IMR-90 (cell line): Measurements from ENCODE around the gene COPS9. TPM values are rescaled to one million over a fixed set of nuclear protein-coding genes. Genes with fewer than 3 reads are reported as not detected.

Experiments used
- ATAC-seq: fragments of 200-7000 bp; cut with Tn5 transposase; 2 replicates; pipeline ENCODE4 v1.9.1; 2020; ENCODE audit warnings: low read depth, mild to moderate bottlenecking, moderate library complexity
- BruUV-seq: library from RNA; stranded (reverse); fragments of 400-500 nt; replicated peaks from 2 replicates; lab custom pipeline; 2021; lab: Mats Ljungman, UMichigan
- CTCF ChIA-PET: fragments of 300-600 bp; formaldehyde crosslinking; extraction: SDS; loops from one replicate; lab custom pipeline; 2021; ENCODE audit warnings: antibody characterized with exemption; lab: Yijun Ruan, JAX
- POLR2A ChIA-PET: fragments of 300-600 bp; sonication (Branson Sonifier 250); formaldehyde crosslinking; loops from one replicate; lab custom pipeline; 2022; ENCODE audit warnings: antibody characterized with exemption; ENCODE audit not compliant: unreplicated experiment; lab: Charles Lee
- DNase-seq: peaks from one replicate; pipeline ENCODE4 v3.0.0; 2013
- H2AFZ ChIP-seq: replicated peaks from 2 replicates; pipeline ENCODE3; 2013; ENCODE audit warnings: low read length, mild to moderate bottlenecking; ENCODE audit not compliant: poor library complexity
- H2AK5ac ChIP-seq: 2 replicates; pipeline ENCODE4 v1.6.1; 2013; ENCODE audit warnings: low read depth, low read length, inconsistent platforms
- H2AK9ac ChIP-seq: replicated peaks from 2 replicates; pipeline ENCODE3; 2013; ENCODE audit warnings: mild to moderate bottlenecking, low read depth, low read length, moderate library complexity; ENCODE audit not compliant: poor library complexity
- H2BK120ac ChIP-seq: 2 replicates; pipeline ENCODE4 v1.6.1; 2013; ENCODE audit warnings: low read depth, low read length, inconsistent platforms
- H2BK15ac ChIP-seq: 3 replicates; pipeline ENCODE4 v1.6.1; 2013; ENCODE audit warnings: low read depth, low read length, inconsistent platforms
- H2BK20ac ChIP-seq: 2 replicates; pipeline ENCODE4 v1.6.1; 2013; ENCODE audit warnings: low read depth, mild to moderate bottlenecking, inconsistent platforms, low read length, moderate library complexity
- H2BK5ac ChIP-seq: 2 replicates; pipeline ENCODE4 v1.6.1; 2013; ENCODE audit warnings: mild to moderate bottlenecking, low read depth, low read length, inconsistent platforms; ENCODE audit not compliant: poor library complexity, severe bottlenecking
- H3K14ac ChIP-seq: replicated peaks from 2 replicates; pipeline ENCODE4 v1.6.1; 2013; ENCODE audit warnings: low read depth, low read length, inconsistent platforms
- H3K18ac ChIP-seq: 2 replicates; pipeline ENCODE4 v1.6.1; 2013; ENCODE audit warnings: low read depth, low read length, control low read depth
- H3K23ac ChIP-seq: 2 replicates; pipeline ENCODE4 v1.6.1; 2013; ENCODE audit warnings: low read depth, low read length, inconsistent platforms
- H3K27ac ChIP-seq: 2 replicates; pipeline ENCODE4 v1.5.1; 2013; ENCODE audit warnings: mild to moderate bottlenecking, control low read depth, low read length; ENCODE audit not compliant: insufficient read depth
- H3K27me3 ChIP-seq: 2 replicates; pipeline ENCODE4 v1.6.1; 2013; ENCODE audit warnings: low read length; ENCODE audit not compliant: control insufficient read depth, insufficient read depth
- H3K36me3 ChIP-seq: 2 replicates; pipeline ENCODE4 v1.6.1; 2013; ENCODE audit warnings: low read length, mixed read lengths; ENCODE audit not compliant: control insufficient read depth, insufficient read depth
- H3K4ac ChIP-seq: 2 replicates; pipeline ENCODE4 v1.6.1; 2013; ENCODE audit warnings: low read depth, low read length, inconsistent platforms
- H3K4me1 ChIP-seq: 2 replicates; pipeline ENCODE4 v1.6.1; 2013; ENCODE audit warnings: low read length, mixed read lengths; ENCODE audit not compliant: control insufficient read depth, insufficient read depth
- H3K4me2 ChIP-seq: 2 replicates; pipeline ENCODE4 v1.6.1; 2013; ENCODE audit warnings: low read depth, mild to moderate bottlenecking, control low read depth, low read length, moderate library complexity
- H3K4me3 ChIP-seq: 2 replicates; pipeline ENCODE4 v1.5.1; 2013; ENCODE audit warnings: low read depth, mild to moderate bottlenecking, control low read depth, low read length, moderate library complexity; ENCODE audit not compliant: insufficient read depth
- H3K56ac ChIP-seq: 2 replicates; pipeline ENCODE4 v1.6.1; 2013; ENCODE audit warnings: low read length, inconsistent platforms; ENCODE audit not compliant: insufficient read depth; ENCODE audit errors: extremely low read depth
- H3K79me1 ChIP-seq, 2 experiments: 2 replicates each; pipeline ENCODE4 v1.6.1; 2013; ENCODE audit warnings: low read length in 2 of 2, inconsistent platforms in 1 of 2, low read depth in 1 of 2
- H3K9ac ChIP-seq: 2 replicates; pipeline ENCODE4 v1.6.1; 2013; ENCODE audit warnings: low read depth, low read length, control low read depth
- H3K9me1 ChIP-seq: 2 replicates; pipeline ENCODE4 v1.6.1; 2013; ENCODE audit warnings: low read length, inconsistent platforms; ENCODE audit not compliant: insufficient read depth
- H3K9me3 ChIP-seq: 2 replicates; pipeline ENCODE4 v1.6.1; 2013; ENCODE audit warnings: low read length; ENCODE audit not compliant: control insufficient read depth, insufficient read depth
- H4K20me1 ChIP-seq: 2 replicates; pipeline ENCODE4 v1.6.1; 2013; ENCODE audit warnings: low read length, inconsistent platforms; ENCODE audit not compliant: insufficient read depth
- H4K5ac ChIP-seq: 2 replicates; pipeline ENCODE4 v1.6.1; 2013; ENCODE audit warnings: mild to moderate bottlenecking, low read depth, low read length, control low read depth
- H4K8ac ChIP-seq, 2 experiments: 2 replicates each; pipeline ENCODE4 v1.6.1; 2013; ENCODE audit warnings: low read depth in 2 of 2, low read length in 2 of 2, control low read depth in 1 of 2, inconsistent platforms in 1 of 2
- H4K91ac ChIP-seq: 2 replicates; pipeline ENCODE4 v1.6.1; 2013; ENCODE audit warnings: low read depth, low read length, inconsistent platforms; ENCODE audit not compliant: insufficient read depth
- CEBPB ChIP-seq: IDR thresholded peaks from 2 replicates; pipeline ENCODE4 v1.6.1; 2012; ENCODE audit warnings: low read depth, low read length, improper control_type of control experiment
- FOS ChIP-seq: fragments of 150-350 bp; IDR thresholded peaks from 2 replicates; pipeline ENCODE4 v1.6.1; 2016; ENCODE audit warnings: low read depth, low read length
- MAFK ChIP-seq: IDR thresholded peaks from 2 replicates; pipeline ENCODE4 v1.6.1; 2012; ENCODE audit warnings: low read depth, low read length, improper control_type of control experiment
- MAZ ChIP-seq: IDR thresholded peaks from 2 replicates; pipeline ENCODE4 v1.6.1; 2012; ENCODE audit warnings: low read depth, mild to moderate bottlenecking, low read length, improper control_type of control experiment, moderate library complexity, borderline replicate concordance
- NFE2L2 ChIP-seq: fragments of 150-350 bp; IDR thresholded peaks from 2 replicates; pipeline ENCODE4 v1.6.1; 2016; ENCODE audit warnings: low read depth, mild to moderate bottlenecking, low read length
- RAD21 ChIP-seq: IDR thresholded peaks from 2 replicates; pipeline ENCODE4 v1.6.1; 2012; ENCODE audit warnings: low read length, improper control_type of control experiment
- RCOR1 ChIP-seq: IDR thresholded peaks from 2 replicates; pipeline ENCODE4 v1.6.1; 2012; ENCODE audit warnings: mild to moderate bottlenecking, low read length, improper control_type of control experiment; ENCODE audit not compliant: insufficient replicate concordance
- SMC3 ChIP-seq: fragments of 150-350 bp; IDR thresholded peaks from 2 replicates; pipeline ENCODE4 v1.6.1; 2016; ENCODE audit warnings: low read depth, mild to moderate bottlenecking, antibody characterized with exemption, low read length, moderate library complexity
- dilution Hi-C: fragments of 300-500 bp; cut with HindIII; formaldehyde crosslinking; loops from one replicate; pipeline ENCODE4 v1.14.3; 2018; ENCODE audit warnings: low sequenced_read_pairs; ENCODE audit not compliant: unreplicated experiment
- in situ Hi-C: fragments of 300-500 bp; cut with MboI; formaldehyde crosslinking; loops from 3 replicates; pipeline ENCODE4 v1.14.3; 2019; ENCODE audit warnings: low sequenced_read_pairs, inconsistent platforms, mixed read lengths
- intact Hi-C: fragments of 100-400 bp; cut with micrococcal nuclease; formaldehyde crosslinking; loops from 2 replicates; pipeline ENCODE4 v1.10.0; 2022
- polyA plus RNA-seq, 3 experiments: library from polyadenylated mRNA; depleted of rRNA; stranded (reverse); fragments of >200 nt; gene quantifications; 2 replicates each; pipeline ENCODE4 v1.2.3, GENCODE V29; 2012; ENCODE audit warnings: low replicate concordance in 1 of 3
- total RNA-seq: library from RNA; depleted of rRNA; stranded (reverse); fragments of >200 nt; gene quantifications from 2 replicates; pipeline ENCODE4 v1.2.3, GENCODE V29; 2012
- TF ChIP-seq, protein P1 (sequence below): conservative IDR thresholded peaks from 2 replicates; pipeline ENCODE4 v1.5.1; 2012; ENCODE audit warnings: mild to moderate bottlenecking, low read depth, low read length, improper control_type of control experiment
- TF ChIP-seq, protein P2 (sequence below): fragments of 150-350 bp; IDR thresholded peaks from 2 replicates; pipeline ENCODE4 v1.6.1; 2017; ENCODE audit warnings: mild to moderate bottlenecking, antibody characterized with exemption, low read length, low read depth

Gene COPS9
- total and polyA plus RNA-seq, 2 of the 4 experiments (the other 2 are of a cell fraction): 85.9 to 309 TPM

DNA sequence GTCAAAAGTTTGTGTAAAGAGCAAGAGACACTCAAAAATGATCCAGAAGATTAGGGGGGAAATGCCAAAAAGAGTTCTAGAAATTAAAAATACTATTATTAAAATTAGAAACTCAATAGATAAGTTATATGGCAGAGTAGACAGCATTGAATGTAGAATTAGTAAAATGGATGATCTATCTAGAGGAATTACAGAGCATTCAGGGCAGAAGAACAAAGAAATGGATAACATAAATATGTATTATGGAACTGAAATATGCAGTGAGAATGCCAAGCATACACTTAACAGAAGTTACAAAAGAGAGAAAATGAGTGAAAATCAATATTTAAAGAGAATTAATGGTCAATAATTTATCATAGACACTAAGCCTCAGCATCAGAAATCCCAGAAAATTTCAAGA, 49.5 kb downstream of the COPS9 start:
- no peak overlapping the region for H3K4me3 ChIP-seq
- no peak overlapping the region for H4K8ac ChIP-seq
- ChIA-PET POLR2A (no interaction called here), CTCF (no interaction called here)
- no peak overlapping the region for H3K18ac ChIP-seq
- H2AFZ ChIP-seq: no peak overlapping the region
- no peak overlapping the region for H2AK9ac ChIP-seq
- H2BK120ac ChIP-seq: no peak overlapping the region
- no peak overlapping the region for H3K27ac ChIP-seq
- H3K79me1 ChIP-seq: no peaks in the 10 kb centered on the region
- no peak overlapping the region for H4K5ac ChIP-seq
- TF ChIP-seq RCOR1 (no peak), SMC3 (no peak), CEBPB (no peak), MAFK (no peak), NFE2L2 (no peak), MAZ (no peak), RAD21 (no peak), FOS (no peak)
- TF ChIP-seq, protein P1, sequence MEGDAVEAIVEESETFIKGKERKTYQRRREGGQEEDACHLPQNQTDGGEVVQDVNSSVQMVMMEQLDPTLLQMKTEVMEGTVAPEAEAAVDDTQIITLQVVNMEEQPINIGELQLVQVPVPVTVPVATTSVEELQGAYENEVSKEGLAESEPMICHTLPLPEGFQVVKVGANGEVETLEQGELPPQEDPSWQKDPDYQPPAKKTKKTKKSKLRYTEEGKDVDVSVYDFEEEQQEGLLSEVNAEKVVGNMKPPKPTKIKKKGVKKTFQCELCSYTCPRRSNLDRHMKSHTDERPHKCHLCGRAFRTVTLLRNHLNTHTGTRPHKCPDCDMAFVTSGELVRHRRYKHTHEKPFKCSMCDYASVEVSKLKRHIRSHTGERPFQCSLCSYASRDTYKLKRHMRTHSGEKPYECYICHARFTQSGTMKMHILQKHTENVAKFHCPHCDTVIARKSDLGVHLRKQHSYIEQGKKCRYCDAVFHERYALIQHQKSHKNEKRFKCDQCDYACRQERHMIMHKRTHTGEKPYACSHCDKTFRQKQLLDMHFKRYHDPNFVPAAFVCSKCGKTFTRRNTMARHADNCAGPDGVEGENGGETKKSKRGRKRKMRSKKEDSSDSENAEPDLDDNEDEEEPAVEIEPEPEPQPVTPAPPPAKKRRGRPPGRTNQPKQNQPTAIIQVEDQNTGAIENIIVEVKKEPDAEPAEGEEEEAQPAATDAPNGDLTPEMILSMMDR: no peak
- TF ChIP-seq, protein P2, sequence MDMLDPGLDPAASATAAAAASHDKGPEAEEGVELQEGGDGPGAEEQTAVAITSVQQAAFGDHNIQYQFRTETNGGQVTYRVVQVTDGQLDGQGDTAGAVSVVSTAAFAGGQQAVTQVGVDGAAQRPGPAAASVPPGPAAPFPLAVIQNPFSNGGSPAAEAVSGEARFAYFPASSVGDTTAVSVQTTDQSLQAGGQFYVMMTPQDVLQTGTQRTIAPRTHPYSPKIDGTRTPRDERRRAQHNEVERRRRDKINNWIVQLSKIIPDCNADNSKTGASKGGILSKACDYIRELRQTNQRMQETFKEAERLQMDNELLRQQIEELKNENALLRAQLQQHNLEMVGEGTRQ: no peak
- no peak overlapping the region for H3K9ac ChIP-seq
- ATAC-seq: no peak
- H3K27me3 ChIP-seq: no peaks in the 10 kb centered on the region; the same call in 1 of the 2 replicates
- 0 out of 2 replicates have a peak, but pooled peaks cover 2% of the 10 kb centered on the region for H3K9me3 ChIP-seq
- no peak overlapping the region for H3K14ac ChIP-seq
- intact Hi-C loops: no loop called here
- H3K56ac ChIP-seq: no peak overlapping the region
- H3K4me1 ChIP-seq: no peaks in the 10 kb centered on the region
- no TSS peak for BruUV-seq
- no peak overlapping the region for H2BK20ac ChIP-seq
- no peak overlapping the region for H3K4me2 ChIP-seq
- H3K36me3 ChIP-seq: no peaks in the 10 kb centered on the region
- no peak overlapping the region for H2BK5ac ChIP-seq
- no peak overlapping the region for H2AK5ac ChIP-seq
- no peak overlapping the region for H4K91ac ChIP-seq
- dilution Hi-C loops: no loop called here
- no peak for DNase-seq
- no peaks in the 10 kb centered on the region for H4K20me1 ChIP-seq
- H2BK15ac ChIP-seq: no peak overlapping the region
- in situ Hi-C loops: no loop called here
- H3K4ac ChIP-seq: no peak overlapping the region
- H3K9me1 ChIP-seq: no peaks in the 10 kb centered on the region
- no peak overlapping the region for H3K23ac ChIP-seq
